IMR-90 (cell line): Measurements from ENCODE around the gene ERC2. TPM values are rescaled to one million over a fixed set of nuclear protein-coding genes. Genes with fewer than 3 reads are reported as not detected.

Experiments
- ATAC-seq: fragments of 200-7000 bp; cut with Tn5 transposase; 2 replicates; pipeline ENCODE4 v1.9.1; 2020; ENCODE audit warnings: low read depth, mild to moderate bottlenecking, moderate library complexity
- BruUV-seq: library from RNA; stranded (reverse); fragments of 400-500 nt; replicated peaks from 2 replicates; lab custom pipeline; 2021; lab: Mats Ljungman, UMichigan
- CTCF ChIA-PET: fragments of 300-600 bp; formaldehyde crosslinking; extraction: SDS; loops from one replicate; lab custom pipeline; 2021; ENCODE audit warnings: antibody characterized with exemption; lab: Yijun Ruan, JAX
- POLR2A ChIA-PET: fragments of 300-600 bp; sonication (Branson Sonifier 250); formaldehyde crosslinking; loops from one replicate; lab custom pipeline; 2022; ENCODE audit warnings: antibody characterized with exemption; ENCODE audit not compliant: unreplicated experiment; lab: Charles Lee
- DNase-seq: peaks from one replicate; pipeline ENCODE4 v3.0.0; 2013
- H2AFZ ChIP-seq: replicated peaks from 2 replicates; pipeline ENCODE3; 2013; ENCODE audit warnings: low read length, mild to moderate bottlenecking; ENCODE audit not compliant: poor library complexity
- H2AK5ac ChIP-seq: 2 replicates; pipeline ENCODE4 v1.6.1; 2013; ENCODE audit warnings: low read depth, low read length, inconsistent platforms
- H2AK9ac ChIP-seq: replicated peaks from 2 replicates; pipeline ENCODE3; 2013; ENCODE audit warnings: mild to moderate bottlenecking, low read depth, low read length, moderate library complexity; ENCODE audit not compliant: poor library complexity
- H2BK120ac ChIP-seq: 2 replicates; pipeline ENCODE4 v1.6.1; 2013; ENCODE audit warnings: low read depth, low read length, inconsistent platforms
- H2BK15ac ChIP-seq: 3 replicates; pipeline ENCODE4 v1.6.1; 2013; ENCODE audit warnings: low read depth, low read length, inconsistent platforms
- H2BK20ac ChIP-seq: 2 replicates; pipeline ENCODE4 v1.6.1; 2013; ENCODE audit warnings: low read depth, mild to moderate bottlenecking, inconsistent platforms, low read length, moderate library complexity
- H2BK5ac ChIP-seq: 2 replicates; pipeline ENCODE4 v1.6.1; 2013; ENCODE audit warnings: mild to moderate bottlenecking, low read depth, low read length, inconsistent platforms; ENCODE audit not compliant: poor library complexity, severe bottlenecking
- H3K14ac ChIP-seq: replicated peaks from 2 replicates; pipeline ENCODE4 v1.6.1; 2013; ENCODE audit warnings: low read depth, low read length, inconsistent platforms
- H3K18ac ChIP-seq: 2 replicates; pipeline ENCODE4 v1.6.1; 2013; ENCODE audit warnings: low read depth, low read length, control low read depth
- H3K23ac ChIP-seq: 2 replicates; pipeline ENCODE4 v1.6.1; 2013; ENCODE audit warnings: low read depth, low read length, inconsistent platforms
- H3K27ac ChIP-seq: 2 replicates; pipeline ENCODE4 v1.5.1; 2013; ENCODE audit warnings: mild to moderate bottlenecking, control low read depth, low read length; ENCODE audit not compliant: insufficient read depth
- H3K27me3 ChIP-seq: 2 replicates; pipeline ENCODE4 v1.6.1; 2013; ENCODE audit warnings: low read length; ENCODE audit not compliant: control insufficient read depth, insufficient read depth
- H3K36me3 ChIP-seq: 2 replicates; pipeline ENCODE4 v1.6.1; 2013; ENCODE audit warnings: low read length, mixed read lengths; ENCODE audit not compliant: control insufficient read depth, insufficient read depth
- H3K4ac ChIP-seq: 2 replicates; pipeline ENCODE4 v1.6.1; 2013; ENCODE audit warnings: low read depth, low read length, inconsistent platforms
- H3K4me1 ChIP-seq: 2 replicates; pipeline ENCODE4 v1.6.1; 2013; ENCODE audit warnings: low read length, mixed read lengths; ENCODE audit not compliant: control insufficient read depth, insufficient read depth
- H3K4me2 ChIP-seq: 2 replicates; pipeline ENCODE4 v1.6.1; 2013; ENCODE audit warnings: low read depth, mild to moderate bottlenecking, control low read depth, low read length, moderate library complexity
- H3K4me3 ChIP-seq: 2 replicates; pipeline ENCODE4 v1.5.1; 2013; ENCODE audit warnings: low read depth, mild to moderate bottlenecking, control low read depth, low read length, moderate library complexity; ENCODE audit not compliant: insufficient read depth
- H3K56ac ChIP-seq: 2 replicates; pipeline ENCODE4 v1.6.1; 2013; ENCODE audit warnings: low read length, inconsistent platforms; ENCODE audit not compliant: insufficient read depth; ENCODE audit errors: extremely low read depth
- H3K79me1 ChIP-seq, 2 experiments: 2 replicates each; pipeline ENCODE4 v1.6.1; 2013; ENCODE audit warnings: low read length in 2 of 2, inconsistent platforms in 1 of 2, low read depth in 1 of 2
- H3K9ac ChIP-seq: 2 replicates; pipeline ENCODE4 v1.6.1; 2013; ENCODE audit warnings: low read depth, low read length, control low read depth
- H3K9me1 ChIP-seq: 2 replicates; pipeline ENCODE4 v1.6.1; 2013; ENCODE audit warnings: low read length, inconsistent platforms; ENCODE audit not compliant: insufficient read depth
- H3K9me3 ChIP-seq: 2 replicates; pipeline ENCODE4 v1.6.1; 2013; ENCODE audit warnings: low read length; ENCODE audit not compliant: control insufficient read depth, insufficient read depth
- H4K20me1 ChIP-seq: 2 replicates; pipeline ENCODE4 v1.6.1; 2013; ENCODE audit warnings: low read length, inconsistent platforms; ENCODE audit not compliant: insufficient read depth
- H4K5ac ChIP-seq: 2 replicates; pipeline ENCODE4 v1.6.1; 2013; ENCODE audit warnings: mild to moderate bottlenecking, low read depth, low read length, control low read depth
- H4K8ac ChIP-seq, 2 experiments: 2 replicates each; pipeline ENCODE4 v1.6.1; 2013; ENCODE audit warnings: low read depth in 2 of 2, low read length in 2 of 2, control low read depth in 1 of 2, inconsistent platforms in 1 of 2
- H4K91ac ChIP-seq: 2 replicates; pipeline ENCODE4 v1.6.1; 2013; ENCODE audit warnings: low read depth, low read length, inconsistent platforms; ENCODE audit not compliant: insufficient read depth
- BHLHE40 ChIP-seq: fragments of 150-350 bp; IDR thresholded peaks from 2 replicates; pipeline ENCODE4 v1.6.1; 2016; ENCODE audit warnings: mild to moderate bottlenecking, low read depth, low read length
- FOS ChIP-seq: fragments of 150-350 bp; IDR thresholded peaks from 2 replicates; pipeline ENCODE4 v1.6.1; 2016; ENCODE audit warnings: low read depth, low read length
- MXI1 ChIP-seq: IDR thresholded peaks from 2 replicates; pipeline ENCODE4 v1.6.1; 2012; ENCODE audit warnings: low read depth, mild to moderate bottlenecking, low read length, moderate library complexity, borderline replicate concordance
- NFE2L2 ChIP-seq: fragments of 150-350 bp; IDR thresholded peaks from 2 replicates; pipeline ENCODE4 v1.6.1; 2016; ENCODE audit warnings: low read depth, mild to moderate bottlenecking, low read length
- RCOR1 ChIP-seq: IDR thresholded peaks from 2 replicates; pipeline ENCODE4 v1.6.1; 2012; ENCODE audit warnings: mild to moderate bottlenecking, low read length, improper control_type of control experiment; ENCODE audit not compliant: insufficient replicate concordance
- WGBS, 2 experiments: methylation state at CpG; one replicate each; pipeline versions ENCODE4 v1.1.5 to v1.1.7; 2013; ENCODE audit warnings: missing lambda C conversion rate in 2 of 2; ENCODE audit not compliant: insufficient read length in 1 of 2; ENCODE audit errors: extremely low coverage in 2 of 2; 5-methylcytosine and 5-hydroxymethylcytosine counted together
- dilution Hi-C: fragments of 300-500 bp; cut with HindIII; formaldehyde crosslinking; loops from one replicate; pipeline ENCODE4 v1.14.3; 2018; ENCODE audit warnings: low sequenced_read_pairs; ENCODE audit not compliant: unreplicated experiment
- in situ Hi-C: fragments of 300-500 bp; cut with MboI; formaldehyde crosslinking; loops from 3 replicates; pipeline ENCODE4 v1.14.3; 2019; ENCODE audit warnings: low sequenced_read_pairs, inconsistent platforms, mixed read lengths
- intact Hi-C: fragments of 100-400 bp; cut with micrococcal nuclease; formaldehyde crosslinking; loops from 2 replicates; pipeline ENCODE4 v1.10.0; 2022
- polyA plus RNA-seq, 3 experiments: library from polyadenylated mRNA; depleted of rRNA; stranded (reverse); fragments of >200 nt; gene quantifications; 2 replicates each; pipeline ENCODE4 v1.2.3, GENCODE V29; 2012; ENCODE audit warnings: low replicate concordance in 1 of 3
- total RNA-seq: library from RNA; depleted of rRNA; stranded (reverse); fragments of >200 nt; gene quantifications from 2 replicates; pipeline ENCODE4 v1.2.3, GENCODE V29; 2012

Gene ERC2
- total and polyA plus RNA-seq, 2 of the 4 experiments (the other 2 are of a cell fraction) = 0.17 to 0.18 TPM

DNA sequence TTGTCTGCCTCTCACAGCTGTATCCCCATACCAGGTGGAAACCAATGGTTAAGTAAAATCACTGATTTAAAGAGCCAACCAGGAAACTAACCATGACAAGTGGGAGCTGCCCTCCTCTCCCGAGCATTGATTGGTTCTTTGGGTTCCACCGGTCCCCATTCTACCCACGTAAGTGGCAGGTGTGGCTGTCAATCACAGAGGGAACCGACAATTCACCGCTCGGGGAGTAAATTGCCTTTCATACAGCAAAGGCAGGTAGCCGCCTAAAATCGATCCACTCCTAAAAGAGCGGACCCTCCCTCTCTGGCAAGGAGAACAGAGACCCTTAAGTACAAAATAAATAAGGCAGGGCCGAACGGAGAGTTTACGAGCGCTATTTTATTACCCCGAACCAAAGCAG lies 1.2 kb downstream of the ERC2 start:
- Histone ChIP-seq H2BK15ac (no peak overlapping the region), H3K79me1 (no peaks in the 10 kb centered on the region), H4K5ac (no peak overlapping the region), H3K27ac (no peak overlapping the region), H2BK5ac (no peak overlapping the region), H3K56ac (no peak overlapping the region), H2AFZ (no peak overlapping the region), H2AK9ac (no peak overlapping the region), H3K9me3 (no peaks in the 10 kb centered on the region), H3K4me2 (no peak overlapping the region; the same call in 1 of the 2 replicates), H3K9me1 (no peaks in the 10 kb centered on the region), H3K14ac (no peak overlapping the region), H3K18ac (no peak overlapping the region), H4K8ac (no peak overlapping the region), H3K4me1 (no peaks in the 10 kb centered on the region), H4K91ac (no peak overlapping the region), H3K27me3 (peaks cover 14% of the 10 kb centered on the region), H4K20me1 (no peaks in the 10 kb centered on the region), H2BK20ac (no peak overlapping the region), H3K23ac (no peak overlapping the region), H3K36me3 (no peaks in the 10 kb centered on the region), H2AK5ac (no peak overlapping the region), H3K4me3 (no peak overlapping the region), H3K9ac (no peak overlapping the region), H3K4ac (no peak overlapping the region), H2BK120ac (no peak overlapping the region)
- TF ChIP-seq MXI1 (no peak), RCOR1 (no peak), NFE2L2 (no peak), BHLHE40 (no peak), FOS (no peak)
- ChIA-PET POLR2A (no interaction called here), CTCF (no interaction called here)
- DNase-seq (peak; percentile 43), ATAC-seq (no peak)
- in situ Hi-C loops (no loop called here), intact Hi-C loops (no loop called here), dilution Hi-C loops (no loop called here)
- WGBS, 2 experiments = no CpG with 5 or more reads among the region's 14 CpGs
- BruUV-seq = no TSS peak
